HepG2 (cell line): Measurements from ENCODE around the gene IFT43. TPM values are rescaled to one million over a fixed set of nuclear protein-coding genes. Genes with fewer than 3 reads are reported as not detected.
A peak's percentile ranks its signal among the peaks of the same experiment; 100 is the strongest.

ENCODE experiments used
- AHDC1 ChIP-seq: sonication (generic); formaldehyde crosslinking; IDR thresholded peaks from 2 replicates; pipeline ENCODE4 v1.5.1; 2020; ENCODE audit warnings: mild to moderate bottlenecking, missing genetic modification reagents, borderline replicate concordance
- ELK4 ChIP-seq: sonication (generic); formaldehyde crosslinking; IDR thresholded peaks from 2 replicates; pipeline ENCODE4 v1.9.0; 2021; ENCODE audit warnings: missing genetic modification reagents, borderline replicate concordance
- HCFC1 ChIP-seq: fragments of 150-350 bp; IDR thresholded peaks from 2 replicates; pipeline ENCODE4 v1.6.1; 2014; ENCODE audit warnings: low read depth, low read length
- HMGXB3 ChIP-seq: sonication (generic); formaldehyde crosslinking; IDR thresholded peaks from 2 replicates; pipeline ENCODE4 v1.4.0; 2020; ENCODE audit warnings: missing genetic modification reagents, borderline replicate concordance
- MEIS2 ChIP-seq: sonication (generic); formaldehyde crosslinking; IDR thresholded peaks from 2 replicates; pipeline ENCODE4 v1.9.0; 2021; ENCODE audit warnings: mild to moderate bottlenecking, missing genetic modification reagents
- MYC ChIP-seq: sonication (generic); formaldehyde crosslinking; IDR thresholded peaks from 2 replicates; pipeline ENCODE4 v1.9.0; 2021; ENCODE audit warnings: missing genetic modification reagents, borderline replicate concordance
- SP2 ChIP-seq: sonication (generic); formaldehyde crosslinking; IDR thresholded peaks from 2 replicates; pipeline ENCODE4 v1.5.1; 2020; ENCODE audit warnings: mild to moderate bottlenecking, missing genetic modification reagents
- SRY ChIP-seq: sonication (generic); formaldehyde crosslinking; IDR thresholded peaks from 2 replicates; pipeline ENCODE4 v1.8.0; 2022; ENCODE audit warnings: mild to moderate bottlenecking, missing genetic modification reagents
- SSRP1 ChIP-seq: IDR thresholded peaks from 2 replicates; pipeline ENCODE4 v1.6.1; 2016; ENCODE audit warnings: control low read depth
- ZBTB46 ChIP-seq: sonication (generic); formaldehyde crosslinking; IDR thresholded peaks from 2 replicates; pipeline ENCODE4 v1.4.0; 2020; ENCODE audit warnings: mild to moderate bottlenecking, missing genetic modification reagents, borderline replicate concordance
- ZFP91 ChIP-seq: sonication (generic); formaldehyde crosslinking; IDR thresholded peaks from 2 replicates; pipeline ENCODE4 v1.9.0; 2022; ENCODE audit warnings: missing genetic modification reagents, mild to moderate bottlenecking, borderline replicate concordance
- ZNF891 ChIP-seq: sonication (generic); formaldehyde crosslinking; IDR thresholded peaks from 2 replicates; pipeline ENCODE4 v1.5.0; 2020; ENCODE audit warnings: mild to moderate bottlenecking, missing genetic modification reagents
- polyA plus RNA-seq, 8 experiments: library from polyadenylated mRNA; depleted of rRNA in 3 of 8; stranded (reverse) in 7 of 8; unstranded in 1 of 8; fragments of >200 nt; fragmentation: Illumina TruSeq in 4 of 8; extraction: Trizol in 4 of 8; gene quantifications; 2 replicates each; pipeline versions ENCODE4 v1.2.1 to v1.2.3, GENCODE V29; 2011 to 2016; ENCODE audit warnings: low read depth in 4 of 8, missing spikeins in 1 of 8, mixed read lengths in 1 of 8; ENCODE audit not compliant: insufficient read depth in 1 of 8
- total RNA-seq, 5 experiments: library from RNA; depleted of rRNA; stranded (reverse); fragments of >200 nt; fragmentation: Illumina TruSeq; extraction: Trizol; gene quantifications; 2 replicates each; pipeline ENCODE4 v1.2.3, GENCODE V29; 2016; ENCODE audit warnings: low read depth in 1 of 5

The IFT43 gene
- total and polyA plus RNA-seq, 2 of the 13 experiments (the other 11 are each of a cell fraction or from before 2014, with no cell fraction given): 0.15 to 0.55 TPM

GRCh38 chr14:76090616-76091391, 105.2 kb downstream of the IFT43 start (continued):
- TF ChIP-seq HMGXB3 (CRISPR knock-in tag) (no peak), MEIS2 (CRISPR knock-in tag) (no peak), ZBTB46 (CRISPR knock-in tag) (no peak), HCFC1 (no peak), ZFP91 (CRISPR knock-in tag) (peak; percentile 20; the same call in 1 of the 2 replicates), SSRP1 (CRISPR knock-in tag) (no peak), SRY (CRISPR knock-in tag) (no peak), SP2 (CRISPR knock-in tag) (no peak), ZNF891 (CRISPR knock-in tag) (0 out of 2 replicates have a peak, but pooled peaks have one; percentile 22), MYC (CRISPR knock-in tag) (0 out of 2 replicates have a peak, but pooled peaks have one; percentile 34), ELK4 (CRISPR knock-in tag) (no peak), AHDC1 (CRISPR knock-in tag) (no peak)
